ENCODE measurements around the gene DGCR6L.
"Not testable (repeated sequence)": the region's sequence is repeated elsewhere in the genome, so short reads cannot be mapped to it uniquely, and the experiment has no call there.

- TF ChIP-seq, protein P1, sequence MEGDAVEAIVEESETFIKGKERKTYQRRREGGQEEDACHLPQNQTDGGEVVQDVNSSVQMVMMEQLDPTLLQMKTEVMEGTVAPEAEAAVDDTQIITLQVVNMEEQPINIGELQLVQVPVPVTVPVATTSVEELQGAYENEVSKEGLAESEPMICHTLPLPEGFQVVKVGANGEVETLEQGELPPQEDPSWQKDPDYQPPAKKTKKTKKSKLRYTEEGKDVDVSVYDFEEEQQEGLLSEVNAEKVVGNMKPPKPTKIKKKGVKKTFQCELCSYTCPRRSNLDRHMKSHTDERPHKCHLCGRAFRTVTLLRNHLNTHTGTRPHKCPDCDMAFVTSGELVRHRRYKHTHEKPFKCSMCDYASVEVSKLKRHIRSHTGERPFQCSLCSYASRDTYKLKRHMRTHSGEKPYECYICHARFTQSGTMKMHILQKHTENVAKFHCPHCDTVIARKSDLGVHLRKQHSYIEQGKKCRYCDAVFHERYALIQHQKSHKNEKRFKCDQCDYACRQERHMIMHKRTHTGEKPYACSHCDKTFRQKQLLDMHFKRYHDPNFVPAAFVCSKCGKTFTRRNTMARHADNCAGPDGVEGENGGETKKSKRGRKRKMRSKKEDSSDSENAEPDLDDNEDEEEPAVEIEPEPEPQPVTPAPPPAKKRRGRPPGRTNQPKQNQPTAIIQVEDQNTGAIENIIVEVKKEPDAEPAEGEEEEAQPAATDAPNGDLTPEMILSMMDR (IDR thresholded peaks at IDR 0.05): not testable (repeated sequence)
- not testable (repeated sequence) for TF ChIP-seq POLR2A (IDR thresholded peaks at IDR 0.05)
Measured at GRCh38 chr22:20289182-20290044, 30.4 kb downstream of the DGCR6L start.

Measured in lower leg skin (tissue), 3 donors.